Trophoblast cell (in vitro differentiated cells and primary cell): ENCODE measurements around the gene MST1. TPM values are rescaled to one million over a fixed set of nuclear protein-coding genes. Genes with fewer than 3 reads are reported as not detected.

Source experiments
- DNase-seq, 2 donors: peaks; one replicate each; pipeline ENCODE4 v3.0.0-alpha.2; 2016
- H2AFZ ChIP-seq: 2 replicates; pipeline ENCODE4 v1.6.1; 2013; ENCODE audit warnings: low read length, moderate library complexity, mild to moderate bottlenecking; ENCODE audit not compliant: insufficient read depth, poor library complexity
- H2AK5ac ChIP-seq: 2 replicates; pipeline ENCODE4 v1.6.1; 2013; ENCODE audit warnings: mild to moderate bottlenecking, low read length
- H2BK120ac ChIP-seq: 2 replicates; pipeline ENCODE4 v1.6.1; 2013; ENCODE audit warnings: low read length, mild to moderate bottlenecking, moderate library complexity; ENCODE audit not compliant: insufficient read depth, poor library complexity
- H2BK12ac ChIP-seq: 2 replicates; pipeline ENCODE4 v1.6.1; 2013; ENCODE audit warnings: mild to moderate bottlenecking, low read length, moderate library complexity
- H2BK5ac ChIP-seq: 2 replicates; pipeline ENCODE4 v1.6.1; 2013; ENCODE audit warnings: low read length, low read depth, moderate library complexity, mild to moderate bottlenecking; ENCODE audit not compliant: poor library complexity
- H3K14ac ChIP-seq: 2 replicates; pipeline ENCODE4 v1.6.1; 2013; ENCODE audit warnings: mild to moderate bottlenecking, low read length
- H3K18ac ChIP-seq: 2 replicates; pipeline ENCODE4 v1.6.1; 2013; ENCODE audit warnings: mild to moderate bottlenecking, low read length
- H3K23ac ChIP-seq: 2 replicates; pipeline ENCODE4 v1.6.1; 2013; ENCODE audit warnings: low read length
- H3K27ac ChIP-seq: 2 replicates; pipeline ENCODE4 v1.5.1; 2013; ENCODE audit warnings: low read depth, mild to moderate bottlenecking, inconsistent platforms, low read length, moderate library complexity
- H3K27me3 ChIP-seq: 2 replicates; pipeline ENCODE4 v1.6.1; 2013; ENCODE audit warnings: inconsistent platforms, mild to moderate bottlenecking, low read length, moderate library complexity; ENCODE audit not compliant: insufficient read depth
- H3K36me3 ChIP-seq, 2 experiments: 1 replicate in 1 of 2; 2 replicates in 1 of 2; pipeline ENCODE4 v1.6.1; 2013; ENCODE audit warnings: low read length in 2 of 2, mild to moderate bottlenecking in 2 of 2, moderate library complexity in 1 of 2; ENCODE audit not compliant: insufficient read depth in 2 of 2, control insufficient read depth in 1 of 2
- H3K4ac ChIP-seq: 2 replicates; pipeline ENCODE4 v1.6.1; 2013; ENCODE audit warnings: low read depth, mild to moderate bottlenecking, low read length, moderate library complexity
- H3K4me1 ChIP-seq, 2 experiments: 1 replicate in 1 of 2; 2 replicates in 1 of 2; pipeline ENCODE4 v1.6.1; 2013; ENCODE audit warnings: low read length in 2 of 2, mild to moderate bottlenecking in 2 of 2, moderate library complexity in 1 of 2; ENCODE audit not compliant: insufficient read depth in 2 of 2, control insufficient read depth in 1 of 2
- H3K4me2 ChIP-seq: 2 replicates; pipeline ENCODE4 v1.6.1; 2013; ENCODE audit warnings: inconsistent platforms, mild to moderate bottlenecking, low read length, moderate library complexity
- H3K4me3 ChIP-seq: 2 replicates; pipeline ENCODE4 v1.5.1; 2013; ENCODE audit warnings: mild to moderate bottlenecking, low read depth, low read length, inconsistent platforms
- H3K79me1 ChIP-seq: one replicate; pipeline ENCODE4 v1.6.1; 2013; ENCODE audit warnings: low read length
- H3K79me2 ChIP-seq: 2 replicates; pipeline ENCODE4 v1.6.1; 2013; ENCODE audit warnings: low read length, mild to moderate bottlenecking; ENCODE audit not compliant: control insufficient read depth, insufficient read depth, poor library complexity
- H3K9ac ChIP-seq: 2 replicates; pipeline ENCODE4 v1.6.1; 2013; ENCODE audit warnings: mild to moderate bottlenecking, low read length
- H3K9me3 ChIP-seq: 2 replicates; pipeline ENCODE4 v1.6.1; 2013; ENCODE audit warnings: low read depth, mild to moderate bottlenecking, control low read depth, inconsistent platforms, low read length; ENCODE audit not compliant: insufficient read depth
- H4K12ac ChIP-seq: 2 replicates; pipeline ENCODE4 v1.6.1; 2013; ENCODE audit warnings: low read depth, mild to moderate bottlenecking, low read length, moderate library complexity
- H4K8ac ChIP-seq: 2 replicates; pipeline ENCODE4 v1.6.1; 2013; ENCODE audit warnings: low read depth, mild to moderate bottlenecking, low read length, moderate library complexity
- H4K91ac ChIP-seq: one replicate; pipeline ENCODE4 v1.6.1; 2013; ENCODE audit warnings: low read depth, mild to moderate bottlenecking, low read length, moderate library complexity
- WGBS: extraction: QIAGEN DNeasy Blood & Tissue Kit; methylation state at CpG from one replicate; pipeline ENCODE4 v1.1.7; 2013; ENCODE audit warnings: missing lambda C conversion rate; ENCODE audit not compliant: insufficient read length, insufficient coverage; ENCODE audit errors: extremely low coverage; 5-methylcytosine and 5-hydroxymethylcytosine counted together
- polyA plus RNA-seq: library from polyadenylated mRNA; stranded (reverse); fragments of 200-250 nt; gene quantifications from 2 replicates; pipeline ENCODE4 v1.2.3, GENCODE V29; 2013

Gene MST1
- 14.1 and 16.4 TPM in 2 replicates for polyA plus RNA-seq

- Histone ChIP-seq H3K9ac (peak within 1 kb of the TSS; percentile 88), H3K4me1 (peaks cover 3 to 18% of the 10 kb centered on the region in 2 experiments), H4K91ac (peak within 1 kb of the TSS; percentile 81), H3K18ac (peak within 1 kb of the TSS; percentile 44), H2AFZ (peak within 1 kb of the TSS; percentile 80), H3K36me3 (peaks cover 3% of the 10 kb centered on the region in 2 experiments), H3K4me3 (peak within 1 kb of the TSS; percentile 89), H2AK5ac (peak within 1 kb of the TSS; percentile 33), H3K79me2 (peaks cover 7% of the 10 kb centered on the region), H2BK12ac (no peak within 1 kb of the TSS), H3K79me1 (peaks cover 8% of the 10 kb centered on the region), H3K14ac (peak within 1 kb of the TSS; percentile 83), H4K12ac (peak within 1 kb of the TSS; percentile 78), H3K4ac (peak within 1 kb of the TSS; percentile 48), H3K4me2 (peak within 1 kb of the TSS; percentile 99), H2BK5ac (peak within 1 kb of the TSS; percentile 8), H3K9me3 (peaks cover under 1% of the 10 kb centered on the region), H3K27me3 (no peaks in the 10 kb centered on the region), H2BK120ac (peak within 1 kb of the TSS; percentile 17), H3K27ac (peak within 1 kb of the TSS; percentile 51), H3K23ac (no peak within 1 kb of the TSS), H4K8ac (peak within 1 kb of the TSS; percentile 94)
- no CpG with 5 or more reads among the region's 66 CpGs for WGBS
- DNase-seq: peak; percentile 80 to 91
These were observed at the start of gene MST1, which contains the start of gene RNF123 for GRCh38 chr3:49689046-49689907. TSS of gene MST1 (minus strand) at chr3:49689474. CDS start at chr3:49688691, 783 bp downstream. TSS of gene RNF123 (plus strand) at chr3:49689557. CDS start at chr3:49691166, 1,609 bp downstream.

- no peaks in the 10 kb centered on the region for H3K9me3 ChIP-seq
- no peak overlapping the region for H4K12ac ChIP-seq
- H3K4ac ChIP-seq: no peak overlapping the region
- H3K79me1 ChIP-seq: no peaks in the 10 kb centered on the region
- no peak overlapping the region for H2BK5ac ChIP-seq
- H3K9ac ChIP-seq: no peak overlapping the region
- peaks cover 17 to 34% of the 10 kb centered on the region in 2 experiments for H3K36me3 ChIP-seq
- H3K79me2 ChIP-seq: no peaks in the 10 kb centered on the region
- no CpG with 5 or more reads among the region's 11 CpGs for WGBS
- no peak overlapping the region for H3K23ac ChIP-seq
- no peak overlapping the region for H2BK12ac ChIP-seq
- H3K4me1 ChIP-seq: no peaks in the 10 kb centered on the region
- H3K4me2 ChIP-seq: no peak overlapping the region
- H2BK120ac ChIP-seq: no peak overlapping the region
- H3K27ac ChIP-seq: no peak overlapping the region
- no peak overlapping the region for H3K14ac ChIP-seq
- H2AFZ ChIP-seq: no peak overlapping the region
- H3K4me3 ChIP-seq: no peak overlapping the region
- H3K27me3 ChIP-seq: no peaks in the 10 kb centered on the region
- no peak overlapping the region for H4K8ac ChIP-seq
- H3K18ac ChIP-seq: no peak overlapping the region
- no peak overlapping the region for H4K91ac ChIP-seq
- DNase-seq: no peak
- no peak overlapping the region for H2AK5ac ChIP-seq
These were observed 48.9 kb upstream of the MST1 start for GRCh38 chr3:49738067-49738713.

- Histone ChIP-seq H3K9me3 (no peaks in the 10 kb centered on the region), H3K4me1 (no peaks in the 10 kb centered on the region), H3K36me3 (peaks cover 30 to 47% of the 10 kb centered on the region in 2 experiments), H3K4ac (no peak overlapping the region), H3K4me2 (no peak overlapping the region), H3K27me3 (no peaks in the 10 kb centered on the region), H3K79me1 (no peaks in the 10 kb centered on the region), H2BK12ac (no peak overlapping the region), H4K91ac (no peak overlapping the region), H4K12ac (no peak overlapping the region), H3K23ac (no peak overlapping the region), H3K79me2 (no peaks in the 10 kb centered on the region), H4K8ac (no peak overlapping the region), H2BK5ac (no peak overlapping the region), H2AK5ac (no peak overlapping the region), H3K14ac (no peak overlapping the region), H2AFZ (no peak overlapping the region), H2BK120ac (no peak overlapping the region), H3K9ac (no peak overlapping the region), H3K27ac (no peak overlapping the region), H3K4me3 (no peak overlapping the region), H3K18ac (no peak overlapping the region)
- no CpG with 5 or more reads among the region's 6 CpGs for WGBS
- no peak for DNase-seq
These were observed 45.5 kb upstream of the MST1 start for GRCh38 chr3:49734752-49735151.

GRCh38 chr3:49733551-49733950 is 44.3 kb upstream of the MST1 start:
- no peak for DNase-seq
- Histone ChIP-seq H4K12ac (no peak overlapping the region), H3K4ac (no peak overlapping the region), H3K36me3 (peaks cover 30 to 45% of the 10 kb centered on the region in 2 experiments), H3K79me2 (no peaks in the 10 kb centered on the region), H4K8ac (no peak overlapping the region), H2AFZ (no peak overlapping the region), H3K27me3 (no peaks in the 10 kb centered on the region), H3K9ac (no peak overlapping the region), H3K4me3 (no peak overlapping the region), H3K4me1 (no peaks in the 10 kb centered on the region), H3K27ac (no peak overlapping the region), H2BK120ac (no peak overlapping the region), H3K18ac (no peak overlapping the region), H3K14ac (no peak overlapping the region), H3K4me2 (no peak overlapping the region), H2BK5ac (no peak overlapping the region), H2AK5ac (no peak overlapping the region), H3K79me1 (no peaks in the 10 kb centered on the region), H3K23ac (no peak overlapping the region), H3K9me3 (no peaks in the 10 kb centered on the region), H2BK12ac (no peak overlapping the region), H4K91ac (no peak overlapping the region)
- no CpG with 5 or more reads among the region's 1 CpG for WGBS
